OCI-LY3 (cell line): Measurements from ENCODE around the gene GUCA2A.

Experiments
- CTCF ChIP-seq: fragments of 200-600, 300-600 bp; sonication (generic); IDR thresholded peaks from 2 replicates; pipeline ENCODE4 v1.5.1; 2014; ENCODE audit warnings: antibody characterized with exemption, low read length, low read depth
- EZH2phosphoT487 ChIP-seq: fragments of 200-600 bp; shearing (Covaris generic); IDR thresholded peaks from 2 replicates; pipeline ENCODE4 v1.6.1; 2018; ENCODE audit warnings: antibody characterized with exemption, mixed run types, low read depth

GRCh38 chr1:42127767-42128166, 36.8 kb downstream of the GUCA2A start:
- no peak for TF ChIP-seq CTCF
- TF ChIP-seq EZH2phosphoT487 = no peak
